22Rv1 (cell line): ENCODE data around the gene KIAA0513.

Experiments used
- CTCF ChIP-seq: fragments of 450-650 bp; IDR thresholded peaks from 2 replicates; pipeline ENCODE4 v1.5.1; 2017; ENCODE audit warnings: mild to moderate bottlenecking
- ZFX ChIP-seq: fragments of 450-650 bp; IDR thresholded peaks from 2 replicates; pipeline ENCODE4 v1.6.1; 2017; ENCODE audit warnings: antibody characterized with exemption, borderline replicate concordance

- no peak for TF ChIP-seq CTCF
- no peak for TF ChIP-seq ZFX
Measured at GRCh38 chr16:85026703-85027102, 892 bp upstream of the KIAA0513 start.
